B cell (primary cell): Measurements from ENCODE around the gene CFD. TPM values are rescaled to one million over a fixed set of nuclear protein-coding genes. Genes with fewer than 3 reads are reported as not detected.
A peak's percentile ranks its signal among the peaks of the same experiment; 100 is the strongest.

ENCODE experiments used
- ATAC-seq: fragments of 200-7000 bp; cut with Tn5 transposase; one replicate; pipeline ENCODE4 v1.10.0; 2021; ENCODE audit warnings: low read depth, mild to moderate bottlenecking, moderate number of reproducible peaks, moderate library complexity
- CTCF ChIA-PET: fragments of 350-600 bp; sonication (Branson Sonifier 250); formaldehyde crosslinking; loops from one replicate; lab custom pipeline; 2021; ENCODE audit warnings: antibody characterized with exemption, inconsistent platforms; lab: Charles Lee
- POLR2A ChIA-PET: fragments of 350-600 bp; sonication (Branson Sonifier 250); formaldehyde crosslinking; loops from one replicate; lab custom pipeline; 2021; ENCODE audit warnings: antibody characterized with exemption; lab: Charles Lee
- DNase-seq: peaks from one replicate; pipeline ENCODE4 v3.0.0; 2013
- H2AFZ ChIP-seq: 2 replicates; pipeline ENCODE4 v1.6.1; 2012; ENCODE audit warnings: mild to moderate bottlenecking, low read depth, low read length; ENCODE audit not compliant: insufficient read depth, poor library complexity, severe bottlenecking
- H3K27ac ChIP-seq, 2 donors: 1 replicate in 1 of 2; 2 replicates in 1 of 2; pipeline ENCODE4 v1.5.1; 2012 to 2013; ENCODE audit warnings: low read length in 2 of 2, mild to moderate bottlenecking in 2 of 2, moderate library complexity in 1 of 2
- H3K27me3 ChIP-seq, 4 experiments: fragments of 200-600 bp in 1 of 4; sonication (generic) in 1 of 4; replicated peaks in 1 of 4; 1 replicate in 2 of 4; 2 replicates in 2 of 4; pipeline versions ENCODE4 v1.6.1 to v1.7.0; 2013 to 2016; ENCODE audit warnings: low read length in 3 of 4, mild to moderate bottlenecking in 2 of 4, mixed read lengths in 1 of 4, moderate library complexity in 1 of 4; ENCODE audit not compliant: insufficient read depth in 4 of 4, control insufficient read depth in 3 of 4; ENCODE audit errors: control extremely low read depth in 1 of 4
- H3K36me3 ChIP-seq, 2 experiments: replicated peaks in 1 of 2; 1 replicate in 1 of 2; 2 replicates in 1 of 2; pipeline versions ENCODE4 v1.6.1 to v1.7.1; 2013; ENCODE audit warnings: low read length in 1 of 2; ENCODE audit not compliant: insufficient read depth in 2 of 2, control insufficient read depth in 1 of 2; ENCODE audit errors: control extremely low read depth in 1 of 2, extremely low read depth in 1 of 2
- H3K4me1 ChIP-seq, 2 donors: fragments of 200-600 bp in 1 of 2; sonication (generic) in 1 of 2; 1 replicate in 1 of 2; 2 replicates in 1 of 2; pipeline versions ENCODE4 v1.5.1 to v1.6.1; 2013 to 2017; ENCODE audit warnings: low read length in 2 of 2; ENCODE audit not compliant: control insufficient read depth in 2 of 2, insufficient read depth in 2 of 2
- H3K4me2 ChIP-seq: replicated peaks from 2 replicates; pipeline ENCODE3; 2012; ENCODE audit warnings: mild to moderate bottlenecking, low read depth, low read length; ENCODE audit not compliant: poor library complexity, severe bottlenecking
- H3K4me3 ChIP-seq, 5 experiments: fragments of 200-600 bp in 1 of 5; sonication (generic) in 1 of 5; 1 replicate in 3 of 5; 2 replicates in 2 of 5; pipeline versions ENCODE4 v1.5.1 to v1.7.0; 2011 to 2016; ENCODE audit warnings: low read length in 4 of 5, mild to moderate bottlenecking in 4 of 5, low read depth in 2 of 5, control low read depth in 1 of 5, moderate library complexity in 1 of 5; ENCODE audit not compliant: insufficient read depth in 1 of 5; ENCODE audit errors: control extremely low read depth in 1 of 5, extremely low read depth in 1 of 5
- H3K79me2 ChIP-seq: fragments of 200-600 bp; sonication (generic); one replicate; pipeline ENCODE4 v1.6.0; 2016; ENCODE audit warnings: low read length; ENCODE audit not compliant: control insufficient read depth, insufficient read depth
- H3K9ac ChIP-seq: fragments of 200-600 bp; sonication (generic); 2 replicates; pipeline ENCODE4 v1.6.1; 2017; ENCODE audit warnings: mild to moderate bottlenecking, low read length, moderate library complexity
- H3K9me3 ChIP-seq, 3 donors: one replicate each; pipeline versions ENCODE4 v1.6.1 to v1.7.1; 2013; ENCODE audit warnings: low read length in 2 of 3; ENCODE audit not compliant: control insufficient read depth in 2 of 3, insufficient read depth in 1 of 3; ENCODE audit errors: control extremely low read depth in 1 of 3
- H4K20me1 ChIP-seq: 2 replicates; pipeline ENCODE4 v1.6.0; 2012; ENCODE audit warnings: mild to moderate bottlenecking, low read length; ENCODE audit not compliant: insufficient read depth, control insufficient read depth, poor library complexity, severe bottlenecking
- H3K27ac Mint-ChIP-seq: one replicate; pipeline ENCODE4 v1.8.0; 2021; ENCODE audit warnings: mixed read lengths
- H3K27me3 Mint-ChIP-seq: one replicate; pipeline ENCODE4 v1.8.0; 2021; ENCODE audit warnings: mixed read lengths
- H3K4me1 Mint-ChIP-seq: one replicate; pipeline ENCODE4 v1.8.0; 2021; ENCODE audit warnings: mixed read lengths
- H3K4me3 Mint-ChIP-seq: one replicate; pipeline ENCODE4 v1.8.0; 2021; ENCODE audit warnings: mixed read lengths
- H3K9me3 Mint-ChIP-seq: one replicate; pipeline ENCODE4 v1.8.0; 2022; ENCODE audit warnings: mixed read lengths; ENCODE audit not compliant: insufficient read depth
- CTCF ChIP-seq: fragments of 200-600 bp; IDR thresholded peaks from one replicate; pipeline ENCODE4 v1.8.0; 2022; ENCODE audit warnings: antibody characterized with exemption, mild to moderate bottlenecking
- EZH2 ChIP-seq: IDR thresholded peaks from 2 replicates; pipeline ENCODE4 v1.6.1; 2012; ENCODE audit warnings: borderline replicate concordance, low read depth, mild to moderate bottlenecking, moderate library complexity, low read length; ENCODE audit not compliant: insufficient read depth, poor library complexity, severe bottlenecking
- WGBS: methylation state at CpG from one replicate; pipeline ENCODE4 v1.1.5; 2013; ENCODE audit warnings: missing lambda C conversion rate; ENCODE audit not compliant: insufficient coverage; 5-methylcytosine and 5-hydroxymethylcytosine counted together
- intact Hi-C: fragments of 100-400 bp; cut with micrococcal nuclease; formaldehyde crosslinking; loops from one replicate; pipeline ENCODE4 v1.10.0; 2022
- polyA plus RNA-seq: library from polyadenylated mRNA; depleted of rRNA; stranded (reverse); fragments of >200 nt; gene quantifications from 2 replicates; pipeline ENCODE4 v1.2.3, GENCODE V29; 2012
- total RNA-seq, 2 donors: library from RNA; stranded (reverse); fragments of 120-200 nt in 1 of 2; gene quantifications; 1 replicate in 1 of 2; 2 replicates in 1 of 2; pipeline versions ENCODE4 v1.2.3 to v1.2.4, GENCODE V29; 2013 to 2022

CFD gene
- total and polyA plus RNA-seq, 2 donors (not counting 1 experiment from before 2014, with no cell fraction given) = 0.79 to 6.6 TPM

GRCh38 chr19:896434-896833 is 37.0 kb downstream of the CFD start:
- peak overlapping the region; percentile 32 for H3K27ac Mint-ChIP-seq
- WGBS = 89% methylated on average over 6 of the region's 10 CpGs
- DNase-seq (no peak), ATAC-seq (no peak)
- no peak overlapping the region for H3K4me3 ChIP-seq
- ChIA-PET CTCF (interaction anchor here (1.5 kb wide), 1 partner anchor 11 kb away, joined by 4 read pairs; no protein-coding TSS in a partner anchor), POLR2A (interaction anchor here (1.8 to 2.0 kb wide), 2 partner anchors 10 to 12 kb away, joined by 4 to 9 read pairs; no protein-coding TSS in a partner anchor)
- H3K9me3 ChIP-seq = no peaks in the 10 kb centered on the region
- H3K79me2 ChIP-seq = peaks cover 19% of the 10 kb centered on the region
- H2AFZ ChIP-seq = no peak overlapping the region
- H3K36me3 ChIP-seq = peaks cover 0 to 39% of the 10 kb centered on the region in 2 experiments
- H3K4me1 Mint-ChIP-seq = peaks cover 25% of the 10 kb centered on the region
- no peaks in the 10 kb centered on the region for H3K9me3 Mint-ChIP-seq
- H4K20me1 ChIP-seq = peaks cover 46% of the 10 kb centered on the region
- H3K9ac ChIP-seq = no peak overlapping the region
- no peaks in the 10 kb centered on the region for H3K27me3 ChIP-seq
- intact Hi-C loops = no loop called here
- H3K4me1 ChIP-seq = peaks cover 5 to 25% of the 10 kb centered on the region in 2 donors
- H3K27me3 Mint-ChIP-seq = no peaks in the 10 kb centered on the region
- H3K27ac ChIP-seq = no peak overlapping the region
- no peak overlapping the region for H3K4me2 ChIP-seq
- TF ChIP-seq EZH2 = no peak
- TF ChIP-seq CTCF = no peak
- H3K4me3 Mint-ChIP-seq = no peak overlapping the region

DNA sequence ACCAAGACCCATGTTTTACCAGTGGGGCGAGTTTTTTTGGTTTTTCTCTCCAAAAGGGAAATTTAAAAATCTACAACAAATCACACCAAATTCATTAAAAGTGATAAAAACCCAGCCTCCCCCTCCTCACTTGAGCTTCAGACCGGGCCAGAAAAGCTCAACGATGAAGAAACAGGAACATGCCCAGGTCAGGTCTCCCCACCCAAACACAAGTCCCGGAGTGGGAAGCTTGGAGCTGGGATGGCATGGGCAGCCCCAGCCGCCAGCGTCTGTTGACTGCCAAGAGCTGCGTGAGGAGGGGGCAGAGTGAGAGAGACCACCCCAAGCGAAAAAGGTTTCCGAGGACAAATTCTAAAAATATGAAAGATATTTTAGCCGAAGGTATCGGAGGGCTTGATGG is 37.5 kb downstream of the CFD start:
- DNase-seq (no peak), ATAC-seq (no peak)
- no peak overlapping the region for H3K4me3 Mint-ChIP-seq
- no peak overlapping the region for H2AFZ ChIP-seq
- no peak overlapping the region for H3K4me2 ChIP-seq
- H3K9ac ChIP-seq = no peak overlapping the region
- peaks cover 48% of the 10 kb centered on the region for H4K20me1 ChIP-seq
- TF ChIP-seq EZH2 (no peak), CTCF (no peak)
- H3K4me3 ChIP-seq = no peak overlapping the region
- no peak overlapping the region for H3K27ac Mint-ChIP-seq
- H3K27me3 ChIP-seq = no peaks in the 10 kb centered on the region
- peaks cover 0 to 45% of the 10 kb centered on the region in 2 experiments for H3K36me3 ChIP-seq
- no peaks in the 10 kb centered on the region for H3K27me3 Mint-ChIP-seq
- H3K79me2 ChIP-seq = peaks cover 20% of the 10 kb centered on the region
- H3K9me3 ChIP-seq = no peaks in the 10 kb centered on the region
- H3K4me1 ChIP-seq = peaks cover 3 to 22% of the 10 kb centered on the region in 2 donors
- CTCF ChIA-PET = interaction anchor here (1.3 to 1.5 kb wide), 3 partner anchors 11 to 33 kb away, joined by 4 to 5 read pairs (median 4); no protein-coding TSS in a partner anchor
- H3K9me3 Mint-ChIP-seq = no peaks in the 10 kb centered on the region
- POLR2A ChIA-PET = interaction anchor here (1.8 to 2.0 kb wide), 2 partner anchors 10 to 12 kb away, joined by 4 to 9 read pairs; no protein-coding TSS in a partner anchor
- WGBS = 99% methylated on average over 9 of the region's 11 CpGs
- no peak overlapping the region for H3K27ac ChIP-seq
- intact Hi-C loops = no loop called here
- peaks cover 25% of the 10 kb centered on the region for H3K4me1 Mint-ChIP-seq
